SKM-1 treated with dmso at 0.1 percent for 144 hours (cell line): ENCODE measurements around the gene GIMAP8.

ENCODE experiments used
- DNase-seq: peaks from one replicate; lab custom pipeline; 2025; ENCODE audit not compliant: unreplicated experiment; lab: John Stamatoyannopoulos, UW

The GIMAP8 gene

DNA sequence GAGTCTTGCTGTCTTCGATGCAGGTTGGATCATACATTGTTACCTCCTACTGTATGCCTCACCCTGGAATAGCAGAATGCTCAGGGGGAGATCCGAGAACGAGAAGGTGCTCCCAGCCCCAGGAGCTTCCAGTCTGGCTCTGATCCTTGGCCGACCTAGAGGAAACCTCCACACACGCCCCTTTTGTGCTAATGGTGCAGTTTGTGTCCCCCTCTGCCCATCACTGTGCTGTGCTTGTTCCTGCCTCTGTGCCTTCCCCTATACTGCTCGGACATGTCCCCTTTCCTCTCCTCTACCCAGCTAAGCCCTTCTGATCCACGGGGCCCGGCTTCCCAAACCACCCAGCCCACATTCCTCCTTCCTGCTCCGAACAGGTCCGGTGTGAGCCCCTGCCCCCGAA lies 38.8 kb upstream of the GIMAP8 start:
- no peak for DNase-seq

DNA sequence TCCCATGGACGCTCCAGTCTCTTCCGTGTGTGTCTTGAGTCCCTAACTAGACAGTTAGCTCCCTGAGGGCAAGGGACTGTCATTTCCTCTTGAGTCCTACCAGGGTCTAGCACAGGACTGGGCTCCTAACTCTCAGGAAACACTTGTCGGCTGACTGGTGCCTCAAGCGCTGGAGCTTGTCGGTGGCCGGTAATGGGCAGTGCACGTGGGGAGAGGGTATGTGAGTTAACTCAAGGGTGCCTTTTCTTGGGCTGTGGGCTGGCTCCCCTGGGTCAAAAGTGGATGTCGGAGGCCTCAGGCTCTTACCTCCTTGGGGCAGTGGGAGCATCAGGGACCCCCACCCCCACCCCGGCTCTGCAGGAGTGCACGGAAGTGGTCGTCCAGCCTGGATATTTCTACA lies 38.4 kb upstream of the GIMAP8 start:
- DNase-seq: no peak

DNA sequence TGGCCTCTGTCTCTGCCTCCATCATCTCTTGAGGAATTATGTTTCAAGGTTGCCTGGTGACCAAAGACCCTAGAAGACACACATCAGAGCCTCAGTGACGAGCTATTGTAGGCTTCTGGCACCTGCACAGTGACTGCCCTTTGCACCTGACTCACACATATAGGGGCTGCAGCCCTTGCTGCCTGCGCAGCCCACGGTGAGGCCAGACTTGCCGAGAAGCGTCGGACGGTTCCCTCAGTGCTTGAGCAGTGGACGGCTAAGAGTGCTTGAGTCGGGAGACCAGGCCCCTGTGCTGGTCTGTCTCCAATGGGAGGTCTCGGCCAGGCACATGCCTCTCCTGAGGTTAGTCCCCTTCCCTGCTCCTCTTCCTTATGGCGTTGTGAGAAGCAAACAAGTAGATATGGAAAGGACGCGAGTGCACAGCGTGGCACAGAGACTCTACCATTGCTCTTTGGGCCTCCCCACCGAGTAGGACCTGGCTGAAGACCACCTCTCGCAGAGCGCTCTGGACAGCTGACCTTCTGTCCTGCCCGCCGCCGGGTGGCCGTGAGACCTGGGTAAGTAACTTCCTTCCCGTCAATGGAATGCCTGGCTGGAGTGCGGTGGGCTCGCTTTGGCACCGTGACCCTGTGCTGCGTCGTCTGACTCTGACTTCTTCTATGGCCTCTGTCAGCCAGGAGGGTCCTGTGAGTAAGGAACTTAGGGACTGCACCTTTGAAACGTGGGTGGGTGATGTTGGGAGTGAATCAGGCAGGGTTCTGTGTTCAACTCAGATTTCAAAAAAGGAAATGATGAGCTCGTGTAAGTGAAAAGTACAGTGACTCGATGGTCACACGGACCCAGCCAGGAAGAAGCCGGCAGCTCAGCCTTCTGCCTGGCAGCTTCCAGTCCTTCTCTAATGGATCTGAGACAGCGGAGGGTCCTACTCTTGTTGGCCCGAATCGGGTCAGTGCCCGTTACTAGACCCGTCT lies 37.6 kb upstream of the GIMAP8 start:
- no peak for DNase-seq

DNA sequence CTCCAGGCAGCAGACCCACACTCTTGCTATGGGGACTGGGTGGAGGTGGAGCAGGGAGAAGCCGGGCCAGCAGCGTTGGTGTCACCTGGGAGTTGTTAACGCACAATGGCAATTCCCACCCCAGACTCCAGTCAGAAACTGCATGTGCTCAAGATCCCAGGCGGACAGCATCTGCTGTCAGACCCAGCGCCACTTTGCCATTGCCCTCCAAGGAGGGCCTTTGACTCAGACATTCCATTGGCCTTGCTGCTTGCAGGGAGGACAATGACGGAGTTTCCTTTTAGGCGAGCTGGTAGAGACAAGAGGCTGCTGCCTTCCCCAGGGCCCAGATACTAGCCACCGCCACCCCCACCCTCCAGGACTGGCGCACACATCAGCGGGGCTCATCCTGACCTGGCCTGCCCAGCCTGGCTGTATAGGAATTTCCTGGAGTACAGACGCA lies 36.8 kb upstream of the GIMAP8 start:
- DNase-seq: no peak

DNA sequence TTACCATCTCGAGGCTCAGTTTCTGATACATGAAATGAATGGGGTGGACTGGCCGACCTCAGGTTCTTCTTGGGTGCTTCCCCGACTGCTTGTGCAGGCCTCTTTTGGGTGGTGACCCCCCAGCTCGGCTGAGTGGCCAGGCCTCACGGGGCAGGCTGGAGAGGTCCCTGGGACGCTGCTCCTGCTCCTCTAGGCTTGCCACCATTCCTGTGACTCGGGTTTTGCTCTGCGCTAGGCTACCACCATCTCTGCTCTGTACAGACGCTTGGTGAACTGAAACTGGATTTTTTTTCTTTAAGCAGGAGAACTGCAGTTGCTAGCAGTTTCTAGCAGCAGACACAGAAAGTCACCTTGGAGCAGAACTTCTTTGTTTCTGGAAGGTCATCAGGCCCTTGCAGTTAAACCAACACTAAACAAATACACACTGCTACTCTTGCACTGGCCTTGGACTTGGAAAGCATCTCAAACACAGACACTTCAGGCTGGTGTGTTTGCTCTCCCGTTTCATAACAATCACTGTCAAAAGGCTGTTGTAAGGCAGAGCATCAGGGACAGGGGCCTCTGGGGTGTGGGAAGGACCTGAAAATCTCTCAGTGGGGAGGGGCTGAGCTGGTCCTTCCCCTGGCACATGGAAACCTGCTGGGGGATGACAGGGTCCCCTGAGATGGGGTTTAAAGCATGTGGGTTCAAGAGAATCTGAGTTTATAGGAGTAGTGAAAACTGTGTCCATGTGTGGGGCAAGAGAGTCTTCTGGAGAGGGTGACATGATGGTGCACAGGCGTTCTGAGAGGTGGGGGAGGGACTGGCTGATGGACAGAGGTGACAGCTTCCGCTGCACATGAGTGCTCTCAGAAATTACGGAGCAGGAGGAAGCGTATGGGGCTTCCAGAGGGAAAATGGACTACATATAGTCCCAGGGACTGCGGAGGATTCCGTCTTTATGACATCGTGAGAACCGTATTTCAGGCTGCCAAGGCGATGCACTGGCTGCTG lies 35.0 kb upstream of the GIMAP8 start:
- DNase-seq: no peak

DNA sequence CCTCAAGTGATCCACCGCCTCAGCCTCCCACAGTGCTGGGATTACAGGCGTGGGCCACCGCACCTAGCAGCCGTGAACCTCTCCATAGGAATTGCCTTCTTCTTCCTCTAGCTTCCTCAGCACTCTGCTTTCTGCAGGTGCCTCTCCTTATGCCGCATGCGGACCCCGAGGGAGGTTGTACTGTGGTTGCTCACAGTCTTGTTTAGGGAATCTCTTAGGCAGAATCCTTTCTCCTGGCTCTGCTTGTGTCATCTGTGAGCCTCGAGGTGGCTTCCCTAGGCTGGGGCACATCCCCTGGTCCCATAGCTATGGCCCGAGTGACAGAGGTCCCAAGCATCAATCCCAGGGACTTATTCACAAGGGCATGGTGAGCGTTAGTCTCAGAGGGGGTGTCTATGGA lies 33.2 kb upstream of the GIMAP8 start:
- no peak for DNase-seq

DNA sequence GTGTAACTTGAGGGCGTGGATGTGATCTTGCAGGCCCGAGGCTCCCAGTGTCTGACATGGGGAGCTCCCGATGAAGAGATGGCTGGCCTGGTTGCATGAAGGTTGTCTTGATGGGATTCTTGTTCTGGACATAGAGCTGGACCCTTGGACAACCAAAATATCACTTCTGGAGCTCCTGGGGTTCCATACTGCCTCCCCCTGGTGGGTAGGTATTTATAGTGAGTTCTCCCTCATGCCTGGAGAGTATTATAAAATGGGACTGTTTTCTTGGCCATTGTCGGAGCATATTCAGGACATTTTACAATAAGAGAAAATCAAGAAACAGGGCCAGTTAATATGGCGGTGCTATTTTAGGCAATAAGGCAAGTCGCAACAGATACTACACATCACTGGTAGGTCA lies 32.6 kb upstream of the GIMAP8 start:
- no peak for DNase-seq

DNA sequence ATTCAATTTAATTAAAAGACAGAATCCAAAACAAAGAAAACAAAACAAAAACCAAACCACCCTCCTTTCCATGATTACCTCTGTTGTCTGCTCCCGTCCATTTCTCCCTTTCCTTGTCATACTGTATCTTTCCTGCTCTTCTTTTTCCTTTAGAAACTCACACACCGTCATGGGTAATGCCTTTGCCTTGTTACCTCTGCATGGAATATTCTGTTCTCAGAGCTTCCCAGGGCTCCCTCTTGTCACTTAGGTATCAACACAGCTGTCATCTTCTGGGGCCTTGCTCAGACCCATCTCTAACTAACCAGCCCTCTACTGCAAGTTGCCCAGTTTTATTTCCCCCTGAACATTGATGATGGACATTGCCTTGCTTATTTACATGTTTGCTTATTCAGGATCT lies 30.2 kb upstream of the GIMAP8 start:
- DNase-seq: no peak

DNA sequence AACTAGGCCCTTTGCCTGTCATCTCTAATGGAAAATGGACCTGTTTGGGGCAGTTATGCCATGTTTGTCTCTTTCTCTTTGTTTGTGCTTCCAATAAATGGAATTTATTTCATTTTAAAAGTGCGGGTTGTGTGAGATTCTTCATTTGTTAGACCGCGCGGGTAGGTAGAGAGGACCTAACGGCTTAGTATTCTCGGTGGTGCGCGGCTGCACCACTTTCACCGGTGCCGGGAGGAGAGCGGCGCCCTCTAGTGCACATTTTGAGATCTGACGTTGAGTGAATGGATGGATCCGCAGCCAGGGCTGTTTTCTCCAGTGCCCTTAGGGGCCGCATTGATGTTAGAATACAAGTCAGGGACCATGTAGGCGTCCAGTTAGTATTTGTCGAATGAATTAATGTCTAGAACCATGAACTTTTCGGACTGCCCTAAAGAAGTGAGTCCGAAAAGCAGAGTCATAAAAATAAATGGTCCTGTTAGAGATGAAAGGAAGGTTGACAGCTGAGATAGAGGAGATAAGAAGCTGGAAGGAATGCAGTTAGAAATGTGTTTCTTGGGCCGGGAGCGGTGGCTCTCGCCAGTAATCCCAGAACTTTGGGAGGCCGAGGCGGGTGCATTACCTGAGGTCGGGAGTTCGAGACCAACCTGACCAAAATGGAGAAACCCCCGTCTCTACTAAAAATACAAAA lies 29.3 kb upstream of the GIMAP8 start:
- DNase-seq: peak; percentile 44

DNA sequence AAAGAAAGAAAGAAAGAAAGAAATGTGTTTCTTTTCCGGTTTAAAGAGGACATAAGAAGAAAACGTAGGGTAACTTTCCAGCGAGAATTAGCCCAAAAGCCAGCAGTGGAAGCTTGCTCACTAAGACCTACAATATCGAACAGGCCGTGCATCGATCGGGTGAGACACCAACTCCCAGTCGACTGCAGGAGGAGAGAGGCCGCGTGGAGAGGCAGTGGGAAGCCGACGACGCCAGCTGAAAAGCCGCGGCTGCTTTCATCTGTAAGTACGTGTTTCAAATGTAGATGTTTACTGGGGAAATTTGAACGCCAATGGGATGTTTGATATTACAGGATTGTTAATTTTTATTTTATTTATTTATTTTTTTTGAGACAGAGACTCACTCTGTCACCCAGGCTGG lies 28.6 kb upstream of the GIMAP8 start:
- no peak for DNase-seq

DNA sequence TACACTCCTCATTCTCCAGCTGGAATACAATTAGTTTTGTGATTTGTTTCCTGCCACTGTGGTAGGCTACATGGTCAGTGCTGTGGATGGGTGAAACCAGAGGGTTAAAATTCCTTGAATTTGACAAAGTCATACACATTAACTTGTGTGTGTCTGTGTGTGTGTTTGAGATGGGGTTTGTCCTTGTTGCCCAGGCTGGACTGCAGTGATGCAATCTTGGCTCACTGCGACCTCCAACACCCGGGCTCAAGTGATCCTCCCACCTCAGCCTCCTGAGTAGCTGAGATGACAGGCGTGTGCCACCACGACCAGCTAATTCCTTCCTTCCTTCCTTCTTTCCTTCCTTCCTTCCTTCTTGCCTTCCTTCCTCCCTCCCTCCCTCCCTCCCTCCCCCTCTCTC lies 24.8 kb upstream of the GIMAP8 start:
- DNase-seq: no peak

DNA sequence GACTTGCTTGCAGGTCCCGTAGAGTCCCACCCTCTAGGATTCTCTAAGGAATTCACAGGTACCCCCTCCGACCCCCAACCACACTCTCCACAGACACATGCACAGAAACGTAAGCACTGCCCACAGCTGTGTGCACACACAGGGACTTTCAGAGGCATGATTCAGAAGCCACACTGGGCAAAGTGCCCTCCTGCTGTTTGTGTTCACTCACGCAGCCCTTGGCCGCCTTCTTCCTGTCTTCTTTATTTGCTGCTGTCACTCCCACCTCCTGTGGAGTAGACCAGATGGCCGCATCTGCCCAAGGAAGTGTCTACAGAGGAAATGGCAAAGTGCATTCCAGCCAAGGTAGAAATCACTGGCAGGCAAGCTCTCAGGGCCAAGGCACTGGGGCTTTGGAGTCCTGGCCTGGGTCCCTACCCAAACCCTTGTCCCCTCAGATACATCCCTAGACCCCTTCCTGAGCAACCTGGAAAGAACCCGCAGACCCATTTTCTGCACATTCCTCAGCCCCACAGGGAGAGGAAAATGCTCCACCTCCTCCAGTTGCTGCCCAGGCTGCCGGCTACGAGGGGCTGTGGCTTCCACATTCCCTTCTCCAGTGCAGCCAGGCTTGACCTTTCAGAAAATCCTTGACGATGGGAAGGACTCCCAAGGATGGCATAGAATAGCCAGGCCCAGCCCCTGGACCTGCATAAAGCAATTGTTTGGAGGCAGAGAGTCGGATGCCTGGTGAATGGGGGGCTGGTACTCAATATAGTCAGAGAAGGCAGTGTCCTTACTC lies 21.6 kb upstream of the GIMAP8 start:
- DNase-seq: no peak

DNA sequence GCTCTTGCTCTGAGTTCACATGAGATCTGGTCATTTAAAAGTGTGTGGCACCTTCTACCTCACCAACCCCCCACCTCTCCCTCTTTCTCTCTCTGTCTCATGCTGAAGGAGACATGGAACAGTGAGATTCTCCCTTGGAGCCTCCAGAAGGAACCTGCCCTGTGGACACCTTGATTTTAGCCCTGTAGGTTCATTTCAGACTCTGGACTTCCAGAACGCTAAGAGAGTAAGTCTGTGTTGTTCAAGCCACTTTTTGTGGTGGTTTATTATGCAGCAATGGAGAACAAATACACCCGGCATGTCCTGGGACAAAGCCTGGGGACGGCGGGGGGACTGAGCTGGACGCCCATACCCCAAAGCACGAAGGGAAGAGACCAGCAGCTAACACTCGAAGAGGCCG lies 20.7 kb upstream of the GIMAP8 start:
- DNase-seq: no peak

DNA sequence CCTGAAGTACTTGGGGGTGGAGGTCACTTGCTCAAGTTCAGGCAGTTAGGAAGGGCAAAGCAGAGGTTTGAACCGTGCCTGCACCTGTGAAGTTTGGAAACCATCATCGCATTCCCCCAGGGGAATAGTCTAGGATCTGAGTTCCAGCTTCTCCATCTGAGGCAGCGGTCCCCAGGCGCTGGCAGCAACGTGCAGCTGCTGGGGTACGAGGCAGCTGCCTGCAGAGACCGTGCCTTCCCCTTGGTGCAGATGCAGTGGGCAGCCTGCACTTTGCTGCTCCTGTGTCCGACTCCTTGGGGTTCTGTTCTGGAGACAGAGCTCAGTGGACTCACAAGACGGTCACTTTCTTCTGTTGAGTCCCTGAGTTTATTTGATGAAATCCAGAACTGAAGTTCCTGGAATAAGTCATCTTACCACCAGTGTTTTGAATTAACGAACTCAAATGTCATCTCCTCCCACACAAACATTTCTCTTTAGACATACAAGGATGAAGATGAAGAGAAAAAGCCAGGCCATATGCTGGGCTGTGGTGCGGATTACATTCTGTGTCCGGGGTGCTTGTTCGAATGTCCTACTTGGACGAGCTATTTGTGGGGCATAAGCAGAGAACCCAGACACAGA lies 19.9 kb upstream of the GIMAP8 start:
- no peak for DNase-seq

DNA sequence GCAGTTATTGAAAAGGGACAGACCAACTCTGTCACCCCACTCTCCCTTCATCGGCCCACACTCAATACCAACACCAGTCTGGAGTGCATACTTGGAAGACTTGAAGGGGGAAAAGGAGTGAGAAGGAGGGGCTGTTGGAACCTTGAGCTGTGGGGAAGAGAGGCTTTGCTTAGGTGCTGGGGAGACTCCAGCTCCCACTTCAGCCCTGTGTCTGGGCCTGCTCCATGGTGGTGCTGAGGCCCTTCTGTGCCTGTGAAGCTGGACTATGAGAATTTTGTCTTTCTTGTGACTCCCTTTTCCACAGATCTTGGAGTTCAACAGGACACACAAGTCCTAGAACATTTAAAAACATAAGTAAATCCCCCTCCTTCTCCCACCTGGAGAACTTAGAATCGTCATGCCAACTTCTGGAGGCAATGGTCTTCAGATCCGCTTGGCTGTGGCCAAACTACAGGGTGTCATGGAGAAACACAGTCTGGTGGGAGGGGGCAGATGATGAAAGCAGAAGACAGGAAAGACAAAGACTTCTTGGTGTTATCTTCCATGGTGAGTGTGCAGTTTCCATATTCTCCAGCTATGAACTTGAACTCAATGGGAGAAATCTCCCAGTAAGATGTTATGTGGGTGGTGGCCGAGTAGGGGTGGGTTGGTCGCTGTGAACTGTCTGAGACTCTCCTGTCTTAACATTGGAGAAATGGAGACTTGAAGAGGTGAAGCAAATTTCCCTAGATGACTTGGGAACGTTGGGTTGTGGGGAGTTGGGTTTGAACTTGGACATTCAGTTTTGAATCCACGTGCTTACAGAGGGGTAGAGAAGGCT lies 18.4 kb upstream of the GIMAP8 start:
- no peak for DNase-seq

DNA sequence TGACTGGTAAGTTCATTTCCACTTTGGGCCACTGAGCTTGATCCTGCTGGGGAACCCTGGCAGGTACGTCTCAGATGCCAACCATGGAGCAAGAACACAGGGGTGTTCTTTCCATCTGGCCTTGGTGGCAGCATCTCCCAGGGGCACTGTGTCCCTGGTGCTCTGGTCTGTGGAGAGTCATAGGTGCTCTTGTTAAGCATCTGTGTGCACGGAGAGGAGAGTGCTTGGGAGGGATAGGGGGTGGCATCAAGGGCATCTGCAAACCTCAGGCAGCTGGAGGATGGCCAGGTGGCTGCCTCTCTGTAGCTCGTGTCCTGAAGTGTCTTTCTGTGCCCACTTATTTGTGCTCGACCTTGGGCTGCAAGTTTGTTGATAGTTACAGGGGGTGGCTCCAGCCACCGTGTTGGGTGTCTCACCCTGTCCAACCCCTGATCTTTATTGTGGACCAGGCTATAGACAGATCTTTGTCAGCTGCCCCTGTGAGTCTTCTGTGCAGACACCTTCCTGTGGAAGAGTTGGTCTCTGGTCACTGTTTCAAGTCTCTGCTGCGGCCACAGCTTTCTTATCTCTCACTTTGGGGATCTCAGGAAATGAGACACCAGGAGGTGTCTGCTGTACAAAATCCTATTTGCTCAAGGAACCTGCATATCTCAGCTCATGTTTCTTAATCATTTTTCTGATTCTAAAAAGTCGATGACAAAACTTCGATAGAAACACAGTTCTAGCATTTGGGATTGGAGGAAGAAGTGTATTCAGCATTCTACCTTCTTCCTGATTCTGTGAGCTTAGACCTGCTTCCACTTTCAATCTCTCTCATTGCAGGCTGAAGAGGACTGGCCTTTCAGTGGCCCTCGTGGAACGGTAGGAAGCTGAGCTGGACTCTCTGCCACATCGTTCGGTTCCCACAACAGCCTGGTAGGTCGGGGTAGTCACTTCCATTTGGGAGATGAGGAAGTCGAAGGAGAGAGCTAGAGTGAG lies 17.2 kb upstream of the GIMAP8 start:
- DNase-seq: no peak

DNA sequence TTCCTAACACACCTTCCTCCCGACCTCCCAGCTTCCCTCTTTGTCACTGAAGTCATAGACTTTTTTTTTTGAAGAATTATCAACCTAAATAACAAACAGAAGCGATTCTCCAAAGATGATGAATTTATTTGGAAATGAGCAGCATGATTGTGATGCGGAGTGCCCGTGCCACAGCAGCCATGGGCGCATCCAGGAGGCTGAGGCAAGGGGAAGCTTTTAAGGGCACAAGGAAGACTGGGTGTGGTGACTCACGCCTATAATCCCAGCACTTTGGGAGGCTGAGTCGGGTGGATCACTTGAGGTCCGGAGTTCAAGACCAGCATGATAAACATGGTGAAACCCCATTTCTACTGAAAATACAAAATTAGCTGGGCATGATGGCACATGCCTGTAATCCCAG lies 16.2 kb upstream of the GIMAP8 start:
- no peak for DNase-seq

DNA sequence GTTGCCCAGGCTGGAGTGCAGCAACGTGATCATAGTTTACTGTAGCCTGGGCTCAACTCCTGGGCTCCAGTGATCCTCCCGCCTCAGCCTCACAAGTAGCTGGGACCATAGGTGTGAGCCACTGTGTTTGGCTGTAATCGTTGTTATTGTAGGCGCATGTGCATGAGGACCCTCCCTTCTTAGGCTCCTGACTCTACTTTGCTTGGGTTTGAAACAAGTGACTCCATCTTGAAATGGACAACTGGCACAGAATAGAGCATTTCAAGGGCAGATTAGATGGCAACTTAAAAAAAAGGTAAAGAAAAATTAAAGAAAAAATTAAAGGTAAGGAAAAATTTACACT lies 15.4 kb upstream of the GIMAP8 start:
- no peak for DNase-seq
